HCT116 (cell line): ENCODE data around the gene PGPEP1. TPM values are rescaled to one million over a fixed set of nuclear protein-coding genes. Genes with fewer than 3 reads are reported as not detected.
A peak's percentile ranks its signal among the peaks of the same experiment; 100 is the strongest.

Experiments
- ATAC-seq: fragments of 200-7000 bp; cut with Tn5 transposase; 2 replicates; pipeline ENCODE4 v1.9.1; 2020; ENCODE audit warnings: mild to moderate bottlenecking, moderate library complexity
- BruUV-seq: library from RNA; stranded (reverse); fragments of 400-500 nt; replicated peaks from 2 replicates; lab custom pipeline; 2021; lab: Mats Ljungman, UMichigan
- CTCF ChIA-PET: fragments of 300-600 bp; sonication (Branson Sonifier 250); formaldehyde crosslinking; loops from one replicate; lab custom pipeline; 2021; ENCODE audit warnings: antibody characterized with exemption; lab: Charles Lee
- POLR2A ChIA-PET: fragments of 300-600, 350-600 bp; sonication (Branson Sonifier 250); formaldehyde crosslinking; loops from one replicate; lab custom pipeline; 2021; ENCODE audit warnings: antibody characterized with exemption; lab: Charles Lee
- RAD21 ChIA-PET, 2 experiments: fragments of 300-600 bp; sonication (Branson Sonifier 250); formaldehyde crosslinking; loops; one replicate each; lab custom pipeline; 2023; ENCODE audit warnings: low total read pairs in 2 of 2; ENCODE audit not compliant: uncharacterized antibody in 2 of 2, unreplicated experiment in 2 of 2, low non-redundant PET in 1 of 2; lab: Charles Lee
- DNase-seq: peaks from one replicate; pipeline ENCODE4 v3.0.0-alpha.2; 2010; ENCODE audit warnings: low read depth, low spot score
- H2AFZ ChIP-seq: fragments of 200-600 bp; shearing (Covaris generic), sonication (generic); 2 replicates; pipeline ENCODE4 v1.6.1; 2017; ENCODE audit warnings: low read depth, mixed run types, mixed read lengths, antibody characterized with exemption, low read length; ENCODE audit not compliant: poor library complexity, severe bottlenecking
- H3K27ac ChIP-seq: 2 replicates; pipeline ENCODE4 v1.5.1; 2012; ENCODE audit warnings: low read depth, low read length
- H3K27me3 ChIP-seq: fragments of 200-600 bp; sonication (generic); 2 replicates; pipeline ENCODE4 v1.6.1; 2016; ENCODE audit warnings: mixed run types, low read length, mixed read lengths; ENCODE audit not compliant: insufficient read depth
- H3K36me3 ChIP-seq, 2 experiments: fragments of 200-500 bp in 1 of 2; fragments of 200-600 bp in 1 of 2; sonication (Bioruptor generic) in 1 of 2; sonication (generic) in 1 of 2; 2 replicates each; pipeline versions ENCODE4 v1.5.1 to v1.6.1; 2014 to 2016; ENCODE audit warnings: low read length in 2 of 2, inconsistent platforms in 1 of 2, mixed read lengths in 1 of 2, mixed run types in 1 of 2; ENCODE audit not compliant: insufficient read depth in 2 of 2, control insufficient read depth in 1 of 2
- H3K4me1 ChIP-seq, 2 experiments: fragments of 200-600 bp in 1 of 2; sonication (generic) in 1 of 2; 2 replicates each; pipeline versions ENCODE4 v1.5.1 to v1.6.1; 2012 to 2017; ENCODE audit warnings: low read length in 2 of 2, inconsistent platforms in 1 of 2, mild to moderate bottlenecking in 1 of 2, mixed read lengths in 1 of 2, mixed run types in 1 of 2, moderate library complexity in 1 of 2; ENCODE audit not compliant: insufficient read depth in 2 of 2, control insufficient read depth in 1 of 2
- H3K4me2 ChIP-seq: fragments of 200-600 bp; sonication (generic); 2 replicates; pipeline ENCODE4 v1.6.1; 2017; ENCODE audit warnings: mixed run types, low read length, mixed read lengths
- H3K4me3 ChIP-seq, 2 experiments: fragments of 200-600 bp in 1 of 2; sonication (generic) in 1 of 2; replicated peaks in 1 of 2; 2 replicates each; pipeline ENCODE4 v1.5.1; 2011 to 2016; ENCODE audit warnings: low read length in 2 of 2, control low read depth in 1 of 2, low read depth in 1 of 2, mild to moderate bottlenecking in 1 of 2, mixed read lengths in 1 of 2, mixed run types in 1 of 2
- H3K79me2 ChIP-seq: fragments of 200-600 bp; sonication (generic); 2 replicates; pipeline ENCODE4 v1.6.1; 2017; ENCODE audit warnings: mild to moderate bottlenecking, mixed run types, low read length, moderate library complexity, mixed read lengths; ENCODE audit not compliant: insufficient read depth
- H3K9ac ChIP-seq: fragments of 200-600 bp; sonication (generic); 2 replicates; pipeline ENCODE4 v1.6.1; 2016; ENCODE audit warnings: low read length, mixed read lengths
- H3K9me2 ChIP-seq: fragments of 200-600 bp; sonication (generic), shearing (Covaris generic); 2 replicates; pipeline ENCODE4 v1.6.1; 2017; ENCODE audit warnings: mixed run types, mild to moderate bottlenecking, moderate library complexity; ENCODE audit not compliant: insufficient read depth
- H3K9me3 ChIP-seq, 2 experiments: fragments of 200-500 bp in 1 of 2; fragments of 200-600 bp in 1 of 2; sonication (Bioruptor generic) in 1 of 2; sonication (generic) in 1 of 2; 2 replicates each; pipeline ENCODE4 v1.6.1; 2014 to 2017; ENCODE audit warnings: low read length in 2 of 2, mixed read lengths in 2 of 2, inconsistent platforms in 1 of 2, low read depth in 1 of 2, mild to moderate bottlenecking in 1 of 2, mixed run types in 1 of 2, moderate library complexity in 1 of 2; ENCODE audit not compliant: control insufficient read depth in 1 of 2, insufficient read depth in 1 of 2
- H4K20me1 ChIP-seq: fragments of 200-600 bp; sonication (generic), shearing (Covaris generic); 2 replicates; pipeline ENCODE4 v1.6.1; 2017; ENCODE audit warnings: mixed run types, mild to moderate bottlenecking, moderate library complexity; ENCODE audit not compliant: insufficient read depth
- CEBPB ChIP-seq: IDR thresholded peaks from 2 replicates; pipeline ENCODE4 v1.6.1; 2012; ENCODE audit warnings: low read depth
- ELF1 ChIP-seq: IDR thresholded peaks from 2 replicates; pipeline ENCODE4 v1.6.1; 2012; ENCODE audit warnings: low read depth, borderline replicate concordance
- EZH2 ChIP-seq: fragments of 200-600 bp; sonication (generic); IDR thresholded peaks from 2 replicates; pipeline ENCODE4 v1.6.1; 2017; ENCODE audit warnings: antibody characterized with exemption, mixed run types
- EZH2phosphoT487 ChIP-seq: fragments of 200-600 bp; IDR thresholded peaks from 2 replicates; pipeline ENCODE4 v1.6.1; 2018; ENCODE audit warnings: antibody characterized with exemption, borderline replicate concordance
- POLR2AphosphoS5 ChIP-seq: IDR thresholded peaks from 2 replicates; pipeline ENCODE4 v1.6.1; 2011; ENCODE audit warnings: mild to moderate bottlenecking, low read depth, low read length, moderate library complexity
- RAD21 ChIP-seq: IDR thresholded peaks from 2 replicates; pipeline ENCODE4 v1.6.1; 2012; ENCODE audit warnings: low read depth, mild to moderate bottlenecking
- SIN3A ChIP-seq: IDR thresholded peaks from 2 replicates; pipeline ENCODE4 v1.6.1; 2012; ENCODE audit warnings: low read depth
- SP1 ChIP-seq: IDR thresholded peaks from 2 replicates; pipeline ENCODE4 v1.6.1; 2012; ENCODE audit warnings: low read depth
- SRF ChIP-seq: IDR thresholded peaks from 2 replicates; pipeline ENCODE4 v1.6.1; 2012; ENCODE audit warnings: low read depth
- TCF7L2 ChIP-seq: IDR thresholded peaks from 2 replicates; pipeline ENCODE4 v1.7.0; 2011; ENCODE audit warnings: borderline replicate concordance, inconsistent platforms; ENCODE audit not compliant: insufficient read depth, insufficient read length; ENCODE audit errors: extremely low read depth
- ZFX ChIP-seq: fragments of 450-650 bp; IDR thresholded peaks from 2 replicates; pipeline ENCODE4 v1.6.1; 2017
- intact Hi-C: fragments of 100-400 bp; cut with micrococcal nuclease; formaldehyde crosslinking; loops from 2 replicates; pipeline ENCODE4 v1.10.0; 2022
- total RNA-seq: library from RNA; stranded (reverse); gene quantifications from one replicate; pipeline ENCODE4 v1.2.1, GENCODE V29; 2021; ENCODE audit not compliant: unreplicated experiment
- TF ChIP-seq, protein P1 (sequence below), 3 experiments: fragments of 200-600 bp in 1 of 3; sonication (generic) in 1 of 3; IDR thresholded peaks in 2 of 3; conservative IDR thresholded peaks in 1 of 3; 2 replicates each; pipeline ENCODE4 v1.5.1; 2012 to 2017; ENCODE audit warnings: low read depth in 2 of 3, low read length in 2 of 3, antibody characterized with exemption in 1 of 3, borderline replicate concordance in 1 of 3, control low read depth in 1 of 3, mild to moderate bottlenecking in 1 of 3, mixed read lengths in 1 of 3, mixed run types in 1 of 3, moderate library complexity in 1 of 3; ENCODE audit not compliant: insufficient read depth in 1 of 3
- TF ChIP-seq, protein P2 (sequence below): IDR thresholded peaks from 2 replicates; pipeline ENCODE4 v1.6.1; 2012
- TF ChIP-seq, protein P3 (sequence below): IDR thresholded peaks from 2 replicates; pipeline ENCODE4 v1.6.1; 2012; ENCODE audit warnings: low read depth
- TF ChIP-seq, protein P4 (sequence below): IDR thresholded peaks from 2 replicates; pipeline ENCODE4 v1.6.1; 2011; ENCODE audit warnings: mild to moderate bottlenecking, low read length, moderate library complexity; ENCODE audit not compliant: insufficient replicate concordance; ENCODE audit errors: extremely low read depth

PGPEP1 gene
- total RNA-seq, 1 experiment from 2014 or later = 30.9 TPM

DNA sequence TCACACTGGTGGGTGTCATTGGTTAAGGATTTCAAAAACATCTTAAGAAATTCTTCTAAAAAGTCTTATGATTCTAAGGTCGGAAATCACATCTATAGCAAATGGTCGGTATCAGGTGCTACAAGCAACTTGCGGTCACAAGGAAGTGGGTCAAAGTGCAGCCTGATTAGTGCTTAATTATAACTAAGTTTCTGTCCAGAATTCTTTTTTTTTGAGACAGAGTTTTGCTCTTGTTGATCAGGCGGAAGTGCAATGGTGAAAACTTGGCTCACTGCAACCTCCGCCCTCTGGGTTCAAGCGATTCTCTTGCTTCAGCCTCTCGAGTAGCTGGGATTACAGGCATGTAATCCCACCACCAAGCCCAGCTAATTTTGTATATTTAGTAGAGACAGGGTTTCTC, 44.4 kb downstream of the PGPEP1 start:
- Histone ChIP-seq H3K9me2 (no peaks in the 10 kb centered on the region), H3K4me1 (peaks cover 68 to 88% of the 10 kb centered on the region in 2 experiments), H3K4me3 (no peak overlapping the region), H3K4me2 (peak overlapping the region; percentile 96), H3K79me2 (peaks cover 16% of the 10 kb centered on the region), H3K9ac (0 out of 2 replicates have a peak overlapping the region, but pooled peaks have one; percentile 17), H3K36me3 (peaks cover 0 to 6% of the 10 kb centered on the region in 2 experiments; a peak in 2 of 4 replicates), H3K27me3 (no peaks in the 10 kb centered on the region), H3K27ac (0 out of 2 replicates have a peak overlapping the region, but pooled peaks have one; percentile 82), H3K9me3 (no peaks in the 10 kb centered on the region), H2AFZ (no peak overlapping the region), H4K20me1 (no peaks in the 10 kb centered on the region)
- no peak for ATAC-seq
- intact Hi-C loops = no loop called here
- TF ChIP-seq CEBPB (no peak), EZH2phosphoT487 (no peak), EZH2 (no peak), SRF (no peak), TCF7L2 (no peak), RAD21 (no peak), ELF1 (no peak), SP1 (no peak), POLR2AphosphoS5 (no peak), SIN3A (no peak), ZFX (no peak)
- TF ChIP-seq, protein P1, sequence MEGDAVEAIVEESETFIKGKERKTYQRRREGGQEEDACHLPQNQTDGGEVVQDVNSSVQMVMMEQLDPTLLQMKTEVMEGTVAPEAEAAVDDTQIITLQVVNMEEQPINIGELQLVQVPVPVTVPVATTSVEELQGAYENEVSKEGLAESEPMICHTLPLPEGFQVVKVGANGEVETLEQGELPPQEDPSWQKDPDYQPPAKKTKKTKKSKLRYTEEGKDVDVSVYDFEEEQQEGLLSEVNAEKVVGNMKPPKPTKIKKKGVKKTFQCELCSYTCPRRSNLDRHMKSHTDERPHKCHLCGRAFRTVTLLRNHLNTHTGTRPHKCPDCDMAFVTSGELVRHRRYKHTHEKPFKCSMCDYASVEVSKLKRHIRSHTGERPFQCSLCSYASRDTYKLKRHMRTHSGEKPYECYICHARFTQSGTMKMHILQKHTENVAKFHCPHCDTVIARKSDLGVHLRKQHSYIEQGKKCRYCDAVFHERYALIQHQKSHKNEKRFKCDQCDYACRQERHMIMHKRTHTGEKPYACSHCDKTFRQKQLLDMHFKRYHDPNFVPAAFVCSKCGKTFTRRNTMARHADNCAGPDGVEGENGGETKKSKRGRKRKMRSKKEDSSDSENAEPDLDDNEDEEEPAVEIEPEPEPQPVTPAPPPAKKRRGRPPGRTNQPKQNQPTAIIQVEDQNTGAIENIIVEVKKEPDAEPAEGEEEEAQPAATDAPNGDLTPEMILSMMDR (IDR thresholded peaks at IDR 0.05 in 2 of 3, conservative IDR thresholded peaks at IDR 0.05 in 1 of 3; ENCODE audit: borderline replicate concordance in 1 of 3, insufficient read depth in 1 of 3, low read depth in 2 of 3, low read length in 2 of 3) = no peak
- TF ChIP-seq, protein P2, sequence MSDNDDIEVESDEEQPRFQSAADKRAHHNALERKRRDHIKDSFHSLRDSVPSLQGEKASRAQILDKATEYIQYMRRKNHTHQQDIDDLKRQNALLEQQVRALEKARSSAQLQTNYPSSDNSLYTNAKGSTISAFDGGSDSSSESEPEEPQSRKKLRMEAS = no peak
- TF ChIP-seq, protein P3, sequence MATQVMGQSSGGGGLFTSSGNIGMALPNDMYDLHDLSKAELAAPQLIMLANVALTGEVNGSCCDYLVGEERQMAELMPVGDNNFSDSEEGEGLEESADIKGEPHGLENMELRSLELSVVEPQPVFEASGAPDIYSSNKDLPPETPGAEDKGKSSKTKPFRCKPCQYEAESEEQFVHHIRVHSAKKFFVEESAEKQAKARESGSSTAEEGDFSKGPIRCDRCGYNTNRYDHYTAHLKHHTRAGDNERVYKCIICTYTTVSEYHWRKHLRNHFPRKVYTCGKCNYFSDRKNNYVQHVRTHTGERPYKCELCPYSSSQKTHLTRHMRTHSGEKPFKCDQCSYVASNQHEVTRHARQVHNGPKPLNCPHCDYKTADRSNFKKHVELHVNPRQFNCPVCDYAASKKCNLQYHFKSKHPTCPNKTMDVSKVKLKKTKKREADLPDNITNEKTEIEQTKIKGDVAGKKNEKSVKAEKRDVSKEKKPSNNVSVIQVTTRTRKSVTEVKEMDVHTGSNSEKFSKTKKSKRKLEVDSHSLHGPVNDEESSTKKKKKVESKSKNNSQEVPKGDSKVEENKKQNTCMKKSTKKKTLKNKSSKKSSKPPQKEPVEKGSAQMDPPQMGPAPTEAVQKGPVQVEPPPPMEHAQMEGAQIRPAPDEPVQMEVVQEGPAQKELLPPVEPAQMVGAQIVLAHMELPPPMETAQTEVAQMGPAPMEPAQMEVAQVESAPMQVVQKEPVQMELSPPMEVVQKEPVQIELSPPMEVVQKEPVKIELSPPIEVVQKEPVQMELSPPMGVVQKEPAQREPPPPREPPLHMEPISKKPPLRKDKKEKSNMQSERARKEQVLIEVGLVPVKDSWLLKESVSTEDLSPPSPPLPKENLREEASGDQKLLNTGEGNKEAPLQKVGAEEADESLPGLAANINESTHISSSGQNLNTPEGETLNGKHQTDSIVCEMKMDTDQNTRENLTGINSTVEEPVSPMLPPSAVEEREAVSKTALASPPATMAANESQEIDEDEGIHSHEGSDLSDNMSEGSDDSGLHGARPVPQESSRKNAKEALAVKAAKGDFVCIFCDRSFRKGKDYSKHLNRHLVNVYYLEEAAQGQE = no peak
- TF ChIP-seq, protein P4, sequence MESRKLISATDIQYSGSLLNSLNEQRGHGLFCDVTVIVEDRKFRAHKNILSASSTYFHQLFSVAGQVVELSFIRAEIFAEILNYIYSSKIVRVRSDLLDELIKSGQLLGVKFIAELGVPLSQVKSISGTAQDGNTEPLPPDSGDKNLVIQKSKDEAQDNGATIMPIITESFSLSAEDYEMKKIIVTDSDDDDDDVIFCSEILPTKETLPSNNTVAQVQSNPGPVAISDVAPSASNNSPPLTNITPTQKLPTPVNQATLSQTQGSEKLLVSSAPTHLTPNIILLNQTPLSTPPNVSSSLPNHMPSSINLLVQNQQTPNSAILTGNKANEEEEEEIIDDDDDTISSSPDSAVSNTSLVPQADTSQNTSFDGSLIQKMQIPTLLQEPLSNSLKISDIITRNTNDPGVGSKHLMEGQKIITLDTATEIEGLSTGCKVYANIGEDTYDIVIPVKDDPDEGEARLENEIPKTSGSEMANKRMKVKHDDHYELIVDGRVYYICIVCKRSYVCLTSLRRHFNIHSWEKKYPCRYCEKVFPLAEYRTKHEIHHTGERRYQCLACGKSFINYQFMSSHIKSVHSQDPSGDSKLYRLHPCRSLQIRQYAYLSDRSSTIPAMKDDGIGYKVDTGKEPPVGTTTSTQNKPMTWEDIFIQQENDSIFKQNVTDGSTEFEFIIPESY = no peak
- RAD21 ChIA-PET = no interaction called here
- no TSS peak for BruUV-seq
- DNase-seq = no peak
- POLR2A ChIA-PET = interaction anchor here (1.2 to 2.4 kb wide), 4 partner anchors 19 to 62 kb away, joined by 4 to 22 read pairs (median 16); partner anchors contain the start of genes LSM4 and SSBP4
- CTCF ChIA-PET = no interaction called here
